CD4-positive, alpha-beta T cell treated with Interleukin-6 for 4 hours (primary cell): ENCODE data around the gene ABCG8.

Source experiments
- DNase-seq: peaks from one replicate; pipeline ENCODE4 v3.0.0-alpha.2; 2020; ENCODE audit warnings: mixed read lengths

ABCG8 gene

GRCh38 chr2:43826305-43827250 lies 12.2 kb upstream of the ABCG8 start:
- no peak for DNase-seq

DNA sequence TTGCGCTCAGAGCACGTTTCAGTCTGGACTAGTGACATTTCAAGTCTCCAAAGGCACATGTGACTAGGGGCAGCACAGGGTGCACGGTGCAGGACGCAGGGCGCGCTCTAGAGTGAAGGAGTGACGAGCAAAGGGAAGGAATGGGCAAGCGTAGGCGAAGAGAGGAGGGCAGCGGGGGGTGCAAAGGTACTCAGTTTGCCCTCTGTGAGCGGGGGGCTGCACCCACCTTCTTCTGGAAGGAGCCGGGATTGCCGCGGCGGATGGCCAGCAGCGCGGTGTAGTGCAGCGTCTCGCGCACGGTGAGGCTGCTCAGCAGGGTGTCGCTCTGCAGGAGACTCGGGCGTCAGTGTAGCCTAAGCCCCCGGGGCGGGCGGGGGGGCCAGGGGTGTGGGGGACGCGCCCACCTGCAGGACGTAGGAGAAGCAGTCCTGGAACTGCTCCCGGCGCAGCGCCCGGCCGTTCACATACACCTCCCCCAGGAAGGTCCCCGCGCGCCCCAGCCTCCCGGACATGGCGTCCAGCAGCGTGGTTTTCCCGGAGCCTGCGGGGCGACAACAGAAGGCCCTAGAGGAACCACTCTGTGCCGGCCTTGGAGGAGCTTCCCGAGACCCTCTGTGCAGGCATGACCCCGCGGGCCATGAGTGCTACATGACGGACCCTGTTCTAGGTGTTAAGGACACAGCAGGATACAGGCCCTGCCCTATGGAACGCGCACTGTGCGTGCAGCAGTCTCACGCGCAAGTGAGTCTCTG lies 7.1 kb upstream of the ABCG8 start:
- DNase-seq: no peak

DNA sequence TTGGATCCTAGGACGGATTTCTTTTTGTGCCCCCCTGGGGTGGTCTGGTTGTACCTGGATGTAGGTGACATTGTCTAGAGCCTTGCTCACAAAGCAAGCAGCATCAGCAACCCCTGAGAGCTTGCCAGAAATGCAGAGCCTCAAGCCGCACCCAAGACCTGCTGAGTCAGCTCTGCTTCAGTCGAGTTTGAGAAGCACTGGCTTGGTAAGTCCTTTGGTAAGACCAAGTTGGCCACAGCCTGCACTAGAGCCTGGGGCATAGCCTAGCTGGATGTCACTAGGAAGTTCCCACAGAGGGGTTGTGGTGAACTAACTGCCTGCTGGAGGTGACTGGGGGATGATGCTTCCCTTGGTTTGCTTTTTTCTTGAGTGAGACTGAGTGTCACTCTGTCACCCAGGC lies 6.3 kb upstream of the ABCG8 start:
- no peak for DNase-seq

DNA sequence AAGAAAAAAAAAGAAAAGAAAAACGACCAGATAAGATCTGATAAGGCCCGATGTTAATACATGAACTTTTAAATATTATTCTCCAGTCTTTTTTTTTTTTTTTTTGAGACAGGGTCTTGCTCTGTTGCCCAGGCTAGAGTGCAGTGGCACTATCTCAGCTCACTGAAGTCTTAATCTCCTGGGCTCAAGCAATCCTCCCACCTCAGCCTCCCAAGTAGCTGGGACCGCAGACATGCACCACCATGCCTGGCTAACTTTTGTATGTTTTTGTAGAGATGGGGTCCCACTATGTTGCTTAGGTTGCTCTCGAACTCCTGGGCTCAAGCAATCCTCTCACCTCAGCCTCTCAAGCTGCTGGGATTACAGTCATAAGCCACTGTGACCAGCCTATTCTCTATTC lies 1.7 kb upstream of the ABCG8 start:
- no peak for DNase-seq

- DNase-seq: no peak
Observed at GRCh38 chr2:43837831-43838559, 776 bp upstream of the ABCG8 start.

GRCh38 chr2:43839776-43840564 lies 1.2 kb downstream of the ABCG8 start:
- no peak for DNase-seq

GRCh38 chr2:43840965-43841364 lies 2.2 kb downstream of the ABCG8 start:
- no peak for DNase-seq

DNA sequence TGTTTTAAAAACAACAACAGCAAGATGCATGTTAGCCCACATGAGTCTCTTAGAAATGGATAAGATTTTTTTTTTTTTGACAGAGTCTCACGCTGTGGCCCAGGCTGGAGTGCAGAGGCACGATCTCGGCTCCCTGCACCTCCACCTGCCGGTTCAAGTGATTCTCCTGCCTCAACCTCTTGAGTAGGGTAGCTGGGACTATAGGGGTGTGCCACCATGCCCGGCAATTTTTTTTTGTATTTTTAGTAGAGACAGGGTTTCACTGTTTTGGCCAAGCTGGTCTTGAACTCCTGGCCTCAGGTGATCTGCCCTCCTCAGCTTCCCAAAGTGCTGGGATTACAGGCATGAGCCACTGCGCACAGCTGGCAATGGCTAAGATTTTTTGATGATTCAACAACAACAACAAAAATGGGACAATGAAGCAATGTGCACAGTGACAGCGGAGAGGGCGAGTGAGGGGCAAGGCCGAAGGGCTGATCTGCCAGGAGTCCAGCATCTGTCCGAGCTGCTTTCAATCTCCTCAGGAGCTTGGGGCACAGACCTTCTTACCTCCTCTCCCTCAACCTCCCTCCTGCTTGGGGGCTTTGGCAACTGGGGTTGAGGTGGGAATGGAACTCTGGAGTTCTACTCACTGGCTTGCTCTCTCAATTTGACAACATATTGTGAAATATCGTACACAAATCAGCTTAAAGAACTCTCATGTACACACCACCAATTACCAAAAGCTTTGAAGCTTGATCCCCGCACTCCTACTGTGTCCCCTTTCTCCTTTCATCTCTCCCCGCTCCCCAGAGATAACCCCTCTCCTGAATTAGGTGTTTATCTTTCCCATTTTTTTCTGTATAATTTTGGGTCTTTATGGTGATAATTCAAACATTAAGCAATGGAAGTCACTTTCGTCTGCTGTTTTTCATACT lies 3.4 kb downstream of the ABCG8 start:
- DNase-seq: no peak

- DNase-seq: no peak
Observed at GRCh38 chr2:43842866-43843226, 4.1 kb downstream of the ABCG8 start.

GRCh38 chr2:43845181-43845580 lies 6.4 kb downstream of the ABCG8 start:
- DNase-seq: no peak

DNA sequence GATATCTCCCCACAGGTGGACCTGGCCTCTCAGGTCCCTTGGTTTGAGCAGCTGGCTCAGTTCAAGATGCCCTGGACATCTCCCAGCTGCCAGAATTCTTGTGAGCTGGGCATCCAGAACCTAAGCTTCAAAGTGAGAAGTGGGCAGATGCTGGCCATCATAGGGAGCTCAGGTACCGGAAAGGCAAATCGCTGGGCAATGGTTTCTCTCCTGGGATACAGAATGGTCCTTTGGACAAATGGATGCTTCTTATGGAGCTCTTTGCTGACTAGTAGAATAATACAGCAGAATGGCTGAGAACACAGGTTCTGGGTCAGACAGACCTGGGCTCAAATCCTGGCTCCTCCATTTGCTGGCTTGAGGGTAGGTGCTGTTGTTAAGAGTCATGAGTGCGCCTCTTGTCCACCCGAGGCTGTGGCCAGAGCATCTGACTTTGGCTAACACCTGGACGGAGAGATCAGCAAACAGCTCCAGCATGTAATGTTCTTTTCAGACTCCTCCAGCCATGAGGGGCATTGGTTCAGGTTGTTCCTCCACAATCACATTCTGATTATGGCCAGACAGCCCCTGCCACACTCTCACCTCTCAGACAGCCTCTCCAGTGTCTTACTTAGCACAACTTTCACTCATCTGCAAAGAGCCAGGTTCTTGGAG lies 7.5 kb downstream of the ABCG8 start:
- DNase-seq: no peak

DNA sequence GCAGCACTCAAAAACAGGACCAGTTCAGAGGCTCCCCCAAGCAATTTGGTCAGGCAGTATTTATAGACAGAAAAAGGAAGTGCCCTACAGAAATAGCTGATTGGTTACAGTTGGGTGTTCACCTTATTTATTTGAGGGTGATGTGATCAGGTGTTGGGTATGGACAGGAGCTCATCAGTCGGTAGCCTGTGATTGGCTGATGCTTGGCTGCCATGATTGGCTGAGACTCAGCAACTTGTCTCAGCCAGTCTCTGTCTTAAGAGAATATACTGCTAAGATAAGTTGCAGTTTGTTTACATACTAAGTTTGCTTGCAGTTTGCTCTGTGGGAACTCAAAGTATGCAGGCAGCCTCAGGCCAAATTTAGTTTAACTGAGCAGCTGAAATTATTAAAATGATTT lies 9.4 kb downstream of the ABCG8 start:
- DNase-seq: no peak

GRCh38 chr2:43851011-43851980 lies 12.5 kb downstream of the ABCG8 start:
- no peak for DNase-seq

- no peak for DNase-seq
Observed at GRCh38 chr2:43852196-43852730, 13.5 kb downstream of the ABCG8 start.

DNA sequence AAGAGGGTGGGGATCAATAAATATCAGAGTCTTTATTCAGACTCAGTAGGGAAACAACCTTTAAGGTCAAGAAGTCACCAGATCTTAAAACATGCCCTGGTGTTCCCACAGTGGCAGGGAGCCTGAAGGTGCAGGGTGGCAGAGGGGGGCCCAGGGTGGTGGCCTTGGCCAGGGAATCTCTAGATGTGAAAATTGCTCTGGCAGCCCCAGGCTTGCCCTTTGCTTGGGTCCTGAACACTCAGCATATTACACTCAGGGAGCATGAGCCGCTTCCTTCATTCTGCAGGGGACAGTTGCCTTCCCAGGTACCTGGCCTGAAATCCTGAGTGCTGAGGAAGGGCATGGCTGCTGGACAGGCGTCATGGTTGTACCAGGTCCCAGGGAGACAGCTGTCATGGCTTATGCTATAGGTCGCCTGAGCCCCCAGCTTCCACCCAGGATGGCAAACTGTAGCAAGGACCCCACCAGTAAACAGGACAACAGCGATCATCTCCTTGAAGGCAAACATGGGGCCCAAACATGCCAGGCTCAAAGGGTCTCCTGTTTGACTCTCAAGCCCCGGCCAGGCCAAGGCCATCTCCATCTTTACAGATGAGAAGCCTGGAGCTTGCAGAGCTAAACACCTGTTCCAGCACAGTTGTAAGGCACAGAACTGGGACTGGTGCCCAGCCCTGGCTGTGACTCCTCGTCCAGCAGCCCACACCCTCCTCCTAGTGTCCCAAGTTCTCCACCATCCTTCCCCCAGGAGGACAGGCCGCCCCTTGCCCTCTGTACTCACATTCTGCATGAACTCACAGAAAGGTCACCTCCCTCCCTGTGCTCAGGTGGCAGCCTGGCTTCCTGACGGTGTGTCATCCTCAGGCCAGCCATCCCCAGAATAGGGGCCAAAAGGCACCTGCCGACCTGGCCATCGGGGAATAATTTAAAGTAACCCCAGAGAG lies 14.6 kb downstream of the ABCG8 start:
- DNase-seq: no peak

DNA sequence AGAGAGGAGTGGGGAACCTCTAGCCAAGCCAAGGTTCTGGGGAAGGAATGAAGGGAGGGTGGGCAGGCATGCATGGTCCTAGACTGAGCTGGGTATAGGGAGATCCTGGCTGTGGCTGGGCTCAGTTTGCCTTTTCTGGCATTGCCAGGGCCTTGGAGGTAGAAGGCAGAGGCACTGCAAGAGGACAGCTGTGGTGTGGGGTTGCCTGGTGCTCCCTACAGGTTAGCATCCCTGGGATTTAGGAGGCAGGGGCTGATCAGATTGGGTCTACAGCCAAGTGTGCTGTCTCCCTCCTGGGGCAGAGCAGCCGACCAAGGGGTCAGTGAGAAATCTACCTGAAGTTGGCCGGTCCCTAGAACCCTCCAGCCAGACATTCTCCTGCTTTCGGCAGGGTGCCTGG lies 15.9 kb downstream of the ABCG8 start:
- DNase-seq: no peak

- DNase-seq: no peak
Observed at GRCh38 chr2:43855292-43855691, 16.5 kb downstream of the ABCG8 start.

DNA sequence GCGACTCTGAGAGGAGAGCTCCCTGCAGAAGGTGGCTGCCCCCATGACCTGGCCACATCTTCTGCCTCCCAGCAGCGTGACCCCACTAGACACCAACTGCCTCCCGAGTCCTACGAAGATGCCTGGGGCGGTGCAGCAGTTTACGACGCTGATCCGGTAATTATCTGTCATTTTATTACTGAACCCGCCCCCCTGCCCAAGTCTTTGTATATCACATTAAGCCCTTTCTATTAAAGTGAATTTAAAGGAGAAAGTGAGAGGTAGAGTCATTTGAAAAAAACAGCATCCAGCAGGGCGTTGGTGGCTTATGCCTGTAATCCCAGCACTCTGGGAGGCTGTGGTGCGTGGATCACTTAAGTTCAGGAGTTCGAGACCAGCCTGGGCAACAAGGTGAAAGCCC lies 33.4 kb downstream of the ABCG8 start:
- DNase-seq: no peak
